Sigmoid colon (tissue), 7 donors: Measurements from ENCODE around the gene EIF4A3. TPM values are rescaled to one million over a fixed set of nuclear protein-coding genes. Genes with fewer than 3 reads are reported as not detected.

Experiments
- DNase-seq: peaks from one replicate; pipeline ENCODE4 v3.0.0-alpha.2; 2019
- H3K27ac ChIP-seq, 4 donors: fragments of 200-600 bp; sonication (generic); one replicate each; pipeline ENCODE4 v1.5.1; 2016 to 2019; ENCODE audit warnings: mild to moderate bottlenecking in 1 of 4
- H3K27me3 ChIP-seq, 3 donors: fragments of 200-600 bp; sonication (generic); one replicate each; pipeline ENCODE4 v1.5.1; 2019; ENCODE audit warnings: mild to moderate bottlenecking in 1 of 3
- H3K36me3 ChIP-seq, 4 donors: fragments of 200-600 bp; sonication (generic); one replicate each; pipeline ENCODE4 v1.5.1; 2016 to 2019
- H3K4me1 ChIP-seq, 4 donors: fragments of 200-600 bp; sonication (generic); one replicate each; pipeline ENCODE4 v1.5.1; 2017 to 2019
- H3K4me3 ChIP-seq, 4 donors: fragments of 200-600 bp; sonication (generic); one replicate each; pipeline ENCODE4 v1.5.1; 2017 to 2019; ENCODE audit warnings: mild to moderate bottlenecking in 2 of 4, moderate library complexity in 1 of 4
- H3K9me3 ChIP-seq, 4 donors: fragments of 200-600 bp in 3 of 4; sonication (generic) in 3 of 4; one replicate each; pipeline versions ENCODE4 v1.5.1 to v1.6.1; 2013 to 2019
- CTCF ChIP-seq, 4 experiments: fragments of 450-650 bp in 3 of 4; fragments of 200-600 bp in 1 of 4; IDR thresholded peaks; one replicate each; pipeline ENCODE4 v1.5.1; 2016 to 2019; ENCODE audit warnings: antibody characterized with exemption in 4 of 4, mild to moderate bottlenecking in 3 of 4, moderate library complexity in 2 of 4
- EP300 ChIP-seq, 4 donors: sonication (generic); formaldehyde crosslinking; IDR thresholded peaks; one replicate each; pipeline ENCODE4 v1.6.1; 2017; ENCODE audit warnings: antibody characterized with exemption in 4 of 4
- POLR2A ChIP-seq, 2 donors: fragments of 450-650 bp; IDR thresholded peaks; one replicate each; pipeline ENCODE4 v1.6.1; 2016; ENCODE audit warnings: antibody characterized with exemption in 2 of 2, mild to moderate bottlenecking in 2 of 2, moderate library complexity in 2 of 2
- POLR2AphosphoS5 ChIP-seq, 4 donors: sonication (generic); formaldehyde crosslinking; IDR thresholded peaks; one replicate each; pipeline ENCODE4 v1.6.1; 2017; ENCODE audit warnings: antibody characterized with exemption in 4 of 4
- WGBS, 2 donors: extraction: QIAGEN DNeasy Blood & Tissue Kit; methylation state at CpG; one replicate each; pipeline ENCODE4 v1.1.7; 2013; 5-methylcytosine and 5-hydroxymethylcytosine counted together
- intact Hi-C: fragments of 100-400 bp; cut with DNase I; formaldehyde crosslinking; loops from one replicate; pipeline ENCODE4 v1.15.1; 2023
- polyA plus RNA-seq, 3 donors: library from polyadenylated mRNA; stranded (reverse); fragments of 200-250 nt; gene quantifications; one replicate each; pipeline ENCODE4 v1.2.3, GENCODE V29; 2013
- total RNA-seq, 4 donors: library from RNA; depleted of rRNA; stranded (reverse); fragments of >200 nt; gene quantifications; one replicate each; pipeline ENCODE4 v1.1.0, GENCODE V29; 2016
- donor health status: healthy with polysubstance abuse.
- donor health status: Bipolar disorder and iron deficiency.
- donor health status: healthy.

Gene EIF4A3
- total and polyA plus RNA-seq, 7 donors: 26.6 to 97.1 (median 45.1) TPM

- H3K36me3 ChIP-seq: peaks cover 13 to 56% (median 44%) of the 10 kb centered on the region in 4 donors
- H3K27ac ChIP-seq: no peak overlapping the region
- TF ChIP-seq CTCF (IDR thresholded peaks at IDR 0.05): no peak
- TF ChIP-seq EP300 (IDR thresholded peaks at IDR 0.05): no peak
- no peak for TF ChIP-seq POLR2AphosphoS5 (IDR thresholded peaks at IDR 0.05)
- TF ChIP-seq POLR2A (IDR thresholded peaks at IDR 0.05): no peak
- no peak overlapping the region for H3K4me3 ChIP-seq
- no peaks in the 10 kb centered on the region for H3K4me1 ChIP-seq
- DNase-seq: no peak
- intact Hi-C loops: no loop called here
- H3K27me3 ChIP-seq: no peaks in the 10 kb centered on the region
- H3K9me3 ChIP-seq: no peaks in the 10 kb centered on the region
- 92 to 97% methylated on average over 6 of the region's 6 CpGs for WGBS, 2 donors
These were observed 13.3 kb downstream of the EIF4A3 start for GRCh38 chr17:80133626-80133970.

- Histone ChIP-seq H3K4me3 (no peak overlapping the region), H3K27me3 (no peaks in the 10 kb centered on the region), H3K9me3 (no peaks in the 10 kb centered on the region), H3K27ac (no peak overlapping the region), H3K4me1 (no peaks in the 10 kb centered on the region), H3K36me3 (peaks cover 10 to 51% (median 39%) of the 10 kb centered on the region in 4 donors)
- DNase-seq: no peak
- no peak for TF ChIP-seq EP300 (IDR thresholded peaks at IDR 0.05)
- TF ChIP-seq CTCF (IDR thresholded peaks at IDR 0.05): no peak
- no peak for TF ChIP-seq POLR2A (IDR thresholded peaks at IDR 0.05)
- no peak for TF ChIP-seq POLR2AphosphoS5 (IDR thresholded peaks at IDR 0.05)
- intact Hi-C loops: no loop called here
- WGBS, 2 donors: 85 to 91% methylated on average over 5 of the region's 5 CpGs
These were observed 13.9 kb downstream of the EIF4A3 start for GRCh38 chr17:80132906-80133625.

GRCh38 chr17:80130992-80131391 is 15.9 kb downstream of the EIF4A3 start:
- WGBS, 2 donors: 85 to 91% methylated on average over 3 of the region's 3 CpGs

GRCh38 chr17:80129006-80129565 is 17.8 kb downstream of the EIF4A3 start:
- intact Hi-C loops: no loop called here
- H3K36me3 ChIP-seq: peaks cover 0 to 12% (median 8%) of the 10 kb centered on the region in 4 donors
- H3K4me1 ChIP-seq: no peaks in the 10 kb centered on the region
- no peak for DNase-seq
- no peak for TF ChIP-seq POLR2A (IDR thresholded peaks at IDR 0.05)
- TF ChIP-seq POLR2AphosphoS5 (IDR thresholded peaks at IDR 0.05): no peak
- no peak for TF ChIP-seq EP300 (IDR thresholded peaks at IDR 0.05)
- TF ChIP-seq CTCF (IDR thresholded peaks at IDR 0.05): no peak
- no peaks in the 10 kb centered on the region for H3K9me3 ChIP-seq
- no peak overlapping the region for H3K4me3 ChIP-seq
- H3K27me3 ChIP-seq: peaks cover 0 to 27% (median 0%) of the 10 kb centered on the region in 3 donors
- no peak overlapping the region for H3K27ac ChIP-seq
- WGBS, 2 donors: 22 to 40% methylated on average over 4 of the region's 4 CpGs

More at GRCh38 chr17:80130992-80131391, 15.9 kb downstream of the EIF4A3 start:
- H3K27ac ChIP-seq: no peak overlapping the region
- intact Hi-C loops: no loop called here
- H3K4me1 ChIP-seq: no peaks in the 10 kb centered on the region
- H3K36me3 ChIP-seq: peaks cover under 1 to 30% (median 22%) of the 10 kb centered on the region in 4 donors
- no peak for TF ChIP-seq EP300 (IDR thresholded peaks at IDR 0.05)
- TF ChIP-seq POLR2A (IDR thresholded peaks at IDR 0.05): no peak
- TF ChIP-seq POLR2AphosphoS5 (IDR thresholded peaks at IDR 0.05): no peak
- TF ChIP-seq CTCF (IDR thresholded peaks at IDR 0.05): no peak
- no peak overlapping the region for H3K4me3 ChIP-seq
- no peaks in the 10 kb centered on the region for H3K9me3 ChIP-seq
- peak; percentile 32 for DNase-seq
- peaks cover 0 to 13% (median 0%) of the 10 kb centered on the region in 3 donors for H3K27me3 ChIP-seq
